Measurements from ENCODE around the gene USB1.

Gene USB1
- 5.2 to 36.4 (median 13.2) reads per million in 17 experiments for total RNA-seq

GRCh38 chr16:58000706-58001676 lies at the start of gene USB1:
Gene USB1 (plus strand): TSS chr16:58001407. CDS start chr16:58001484, 77 bp downstream.
- DNase-seq = peak; percentile 87 to 95 (median 92)

GRCh38 chr16:57952909-57953308 lies 48.3 kb upstream of the USB1 start:
- no peak for DNase-seq

- DNase-seq = no peak
Observed at GRCh38 chr16:57953857-57954256, 47.4 kb upstream of the USB1 start.

GRCh38 chr16:57955572-57956188 lies 45.5 kb upstream of the USB1 start:
- no peak for DNase-seq

- DNase-seq = no peak
Observed at GRCh38 chr16:57956270-57956808, 44.9 kb upstream of the USB1 start.

- no peak for DNase-seq
Observed at GRCh38 chr16:57956924-57957672, 44.1 kb upstream of the USB1 start.

- DNase-seq = no peak
Observed at GRCh38 chr16:57957673-57958392, 43.4 kb upstream of the USB1 start.

- DNase-seq = no peak
Observed at GRCh38 chr16:57958544-57958943, 42.7 kb upstream of the USB1 start.

- peak in 3 of 4 experiments; percentile 15 to 37 (median 18) for DNase-seq
Observed at GRCh38 chr16:57959121-57959520, 42.1 kb upstream of the USB1 start.

- DNase-seq = no peak
Observed at GRCh38 chr16:57959804-57960203, 41.4 kb upstream of the USB1 start.

GRCh38 chr16:57960310-57960709 lies 40.9 kb upstream of the USB1 start:
- no peak for DNase-seq

- no peak for DNase-seq
Observed at GRCh38 chr16:57960826-57961472, 40.3 kb upstream of the USB1 start.

GRCh38 chr16:57961538-57961937 lies 39.7 kb upstream of the USB1 start:
- no peak for DNase-seq

- DNase-seq = no peak
Observed at GRCh38 chr16:57962046-57962445, 39.2 kb upstream of the USB1 start.

- DNase-seq = no peak
Observed at GRCh38 chr16:57962756-57963155, 38.5 kb upstream of the USB1 start.

- no peak for DNase-seq
Observed at GRCh38 chr16:57964157-57964700, 37.0 kb upstream of the USB1 start.

GRCh38 chr16:57966204-57966771 lies 34.9 kb upstream of the USB1 start:
- no peak for DNase-seq

GRCh38 chr16:57966986-57967385 lies 34.2 kb upstream of the USB1 start:
- no peak for DNase-seq

GRCh38 chr16:57967916-57968315 lies 33.3 kb upstream of the USB1 start:
- DNase-seq = no peak

- no peak for DNase-seq
Observed at GRCh38 chr16:57969451-57970123, 31.6 kb upstream of the USB1 start.

All from suppressor macrophage (primary cell).